ENCODE data around the gene AP2A2.

DNA sequence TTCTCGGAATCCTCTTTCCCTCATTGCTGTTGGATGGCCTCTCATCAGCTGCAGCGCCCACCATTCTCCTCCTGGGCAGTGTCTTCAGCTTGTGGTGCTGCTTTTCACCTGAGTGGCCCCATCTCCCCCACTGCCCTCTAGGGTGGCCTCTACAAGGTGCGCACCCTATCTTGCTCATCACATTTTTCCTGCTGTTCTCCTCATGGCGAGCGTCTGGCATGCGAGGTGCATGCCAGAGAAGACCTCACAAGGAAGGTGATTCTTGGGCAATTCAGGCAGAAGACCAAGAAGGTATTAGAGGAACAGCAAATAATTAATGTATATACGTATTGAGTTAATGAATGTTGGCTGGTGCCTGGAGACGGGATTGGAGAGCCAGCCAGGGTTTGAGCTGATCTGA lies 3.1 kb downstream of the AP2A2 start:
- TF ChIP-seq TCF7L2 (IDR thresholded peaks at IDR 0.05; ENCODE audit: borderline replicate concordance, extremely low read depth, insufficient read depth, insufficient read length) (no peak), CEBPB (IDR thresholded peaks at IDR 0.05; ENCODE audit: low read depth) (no peak), EGR1 (IDR thresholded peaks at IDR 0.05; ENCODE audit: low read depth) (no peak)
- TF ChIP-seq, protein P1, sequence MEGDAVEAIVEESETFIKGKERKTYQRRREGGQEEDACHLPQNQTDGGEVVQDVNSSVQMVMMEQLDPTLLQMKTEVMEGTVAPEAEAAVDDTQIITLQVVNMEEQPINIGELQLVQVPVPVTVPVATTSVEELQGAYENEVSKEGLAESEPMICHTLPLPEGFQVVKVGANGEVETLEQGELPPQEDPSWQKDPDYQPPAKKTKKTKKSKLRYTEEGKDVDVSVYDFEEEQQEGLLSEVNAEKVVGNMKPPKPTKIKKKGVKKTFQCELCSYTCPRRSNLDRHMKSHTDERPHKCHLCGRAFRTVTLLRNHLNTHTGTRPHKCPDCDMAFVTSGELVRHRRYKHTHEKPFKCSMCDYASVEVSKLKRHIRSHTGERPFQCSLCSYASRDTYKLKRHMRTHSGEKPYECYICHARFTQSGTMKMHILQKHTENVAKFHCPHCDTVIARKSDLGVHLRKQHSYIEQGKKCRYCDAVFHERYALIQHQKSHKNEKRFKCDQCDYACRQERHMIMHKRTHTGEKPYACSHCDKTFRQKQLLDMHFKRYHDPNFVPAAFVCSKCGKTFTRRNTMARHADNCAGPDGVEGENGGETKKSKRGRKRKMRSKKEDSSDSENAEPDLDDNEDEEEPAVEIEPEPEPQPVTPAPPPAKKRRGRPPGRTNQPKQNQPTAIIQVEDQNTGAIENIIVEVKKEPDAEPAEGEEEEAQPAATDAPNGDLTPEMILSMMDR (IDR thresholded peaks at IDR 0.05 in 2 of 3, conservative IDR thresholded peaks at IDR 0.05 in 1 of 3; ENCODE audit: borderline replicate concordance in 1 of 3, insufficient read depth in 1 of 3, low read depth in 2 of 3, low read length in 2 of 3) = no peak
